IPS-18c (cell line): Measurements from ENCODE around the gene ERC2.

Experiments used
- H3K4me3 ChIP-seq: 2 replicates; pipeline ENCODE4 v1.7.0; 2013; ENCODE audit warnings: low read depth, mild to moderate bottlenecking, low read length, moderate library complexity; ENCODE audit not compliant: insufficient read depth
- H3K9me3 ChIP-seq: one replicate; pipeline ENCODE4 v1.6.1; 2013; ENCODE audit warnings: mild to moderate bottlenecking, low read length, moderate library complexity; ENCODE audit not compliant: control insufficient read depth, insufficient read depth

ERC2 gene

GRCh38 chr3:55989366-55989765 lies 478.9 kb downstream of the ERC2 start:
- Histone ChIP-seq H3K9me3 (no peaks in the 10 kb centered on the region), H3K4me3 (no peak overlapping the region)

DNA sequence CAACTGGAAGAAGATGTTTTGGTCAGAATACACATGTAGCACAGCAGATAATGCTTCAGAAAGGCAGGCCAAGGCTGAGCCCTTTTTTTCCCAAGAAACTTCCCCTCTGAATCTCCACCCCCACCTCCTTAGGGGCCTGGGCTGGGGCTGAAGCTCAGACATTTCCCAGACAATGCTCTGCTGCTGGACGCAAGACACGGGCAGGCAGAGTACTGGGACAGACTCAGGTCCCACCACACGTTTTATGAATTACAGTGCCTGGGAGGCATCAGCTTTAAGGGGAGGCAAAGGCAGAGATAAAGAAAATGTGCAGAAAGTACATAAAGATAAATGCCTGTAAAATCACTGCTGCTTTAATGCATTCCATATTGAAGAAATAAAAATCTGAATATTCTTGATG lies 479.4 kb downstream of the ERC2 start:
- H3K9me3 ChIP-seq, result no peaks in the 10 kb centered on the region
- H3K4me3 ChIP-seq, result no peak overlapping the region

DNA sequence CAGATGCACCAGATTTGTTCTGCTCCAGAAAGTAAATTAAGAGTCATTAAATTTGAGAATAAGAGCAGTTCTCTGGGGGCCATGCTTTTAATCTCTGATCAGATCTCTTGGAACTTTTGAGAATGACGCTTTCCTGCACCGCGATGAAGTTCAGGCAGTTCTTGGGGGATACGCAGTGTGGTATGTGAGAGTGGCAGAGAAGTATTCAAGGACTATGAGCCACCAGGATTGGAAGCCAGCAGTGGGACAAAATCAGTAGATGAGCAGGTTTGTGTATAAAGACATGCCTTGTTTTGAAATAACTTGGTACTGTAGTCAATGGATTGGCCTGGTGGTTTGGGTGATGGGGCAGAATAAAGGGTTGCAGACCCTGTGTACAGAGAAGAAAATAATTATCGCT lies 483.6 kb downstream of the ERC2 start:
- Histone ChIP-seq H3K9me3 (no peaks in the 10 kb centered on the region), H3K4me3 (no peak overlapping the region)

DNA sequence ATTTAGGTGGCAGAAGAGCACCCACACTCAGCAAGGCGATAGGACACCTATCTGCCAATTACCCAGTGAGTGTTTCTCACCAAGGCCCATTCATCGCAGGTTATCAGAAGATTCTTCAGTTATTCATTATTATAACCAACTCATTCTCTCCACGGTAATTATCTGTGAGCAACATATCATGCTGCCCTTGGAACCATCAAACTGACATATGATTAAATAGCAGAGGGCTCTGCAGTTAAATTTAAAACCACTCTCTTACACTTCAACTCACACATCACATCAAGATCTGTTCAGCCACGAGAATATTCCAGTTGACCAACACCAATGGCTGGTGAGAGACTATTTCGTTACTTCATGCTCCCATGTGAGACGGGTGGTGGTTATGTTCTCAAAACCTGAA lies 489.3 kb downstream of the ERC2 start:
- H3K9me3 ChIP-seq, result no peaks in the 10 kb centered on the region
- no peak overlapping the region for H3K4me3 ChIP-seq

DNA sequence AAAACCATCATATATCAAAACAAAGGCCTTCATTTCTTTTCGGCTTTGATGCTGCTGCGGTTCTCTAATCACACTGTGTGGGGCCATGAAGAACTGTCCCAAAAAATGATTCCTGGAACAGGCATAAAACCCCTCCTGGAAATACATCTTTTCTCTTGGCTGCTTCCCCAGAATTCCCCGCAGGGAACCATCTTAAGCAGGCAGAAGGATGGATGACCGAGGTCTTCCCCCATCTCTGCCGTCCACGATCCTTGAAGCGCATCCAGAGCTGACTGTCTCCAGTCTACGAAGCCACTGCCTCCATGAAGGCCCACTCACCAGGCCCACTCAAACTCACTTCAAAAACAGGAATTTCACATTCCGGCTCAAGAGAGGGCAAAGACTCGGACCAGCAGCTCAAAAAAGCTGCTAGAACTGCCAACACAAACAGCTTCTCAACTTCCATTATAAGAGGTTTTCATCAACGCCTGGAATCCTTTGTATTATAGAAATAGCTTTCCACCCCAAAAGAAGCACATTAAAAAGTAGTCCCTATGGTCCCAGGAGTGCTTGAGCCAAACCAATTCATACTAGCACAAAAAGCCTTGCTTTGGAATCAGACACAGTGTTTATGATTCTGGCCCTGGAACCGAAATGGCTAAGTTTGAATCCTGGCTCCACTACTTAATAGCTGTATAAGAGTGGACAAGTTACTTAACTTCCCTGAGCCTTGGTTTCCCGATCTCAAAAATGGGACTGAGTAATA lies 493.7 kb downstream of the ERC2 start:
- Histone ChIP-seq H3K4me3 (no peak overlapping the region), H3K9me3 (no peaks in the 10 kb centered on the region)

DNA sequence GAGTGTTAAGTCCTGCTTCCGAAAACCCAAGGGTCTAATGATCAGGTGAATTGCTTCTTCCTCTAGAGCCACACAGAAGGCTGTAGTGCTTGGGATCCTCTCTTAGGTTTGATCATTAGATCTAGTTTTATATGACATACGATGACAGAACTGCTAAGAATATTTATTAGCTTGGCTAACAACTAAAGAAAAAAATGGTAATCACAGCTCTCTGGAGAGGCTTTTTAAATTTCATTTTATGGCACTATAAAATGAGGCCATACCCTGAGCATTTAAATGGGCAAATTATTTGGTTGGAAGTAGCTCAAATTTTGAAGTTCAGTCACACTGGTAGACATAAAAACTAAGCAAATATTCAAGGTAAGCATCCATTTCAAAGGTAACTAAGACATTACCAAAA lies 498.6 kb downstream of the ERC2 start:
- Histone ChIP-seq H3K9me3 (no peaks in the 10 kb centered on the region), H3K4me3 (no peak overlapping the region)

- H3K4me3 ChIP-seq, result no peak overlapping the region
- no peaks in the 10 kb centered on the region for H3K9me3 ChIP-seq
Observed at GRCh38 chr3:55968331-55968730, 499.9 kb downstream of the ERC2 start.

DNA sequence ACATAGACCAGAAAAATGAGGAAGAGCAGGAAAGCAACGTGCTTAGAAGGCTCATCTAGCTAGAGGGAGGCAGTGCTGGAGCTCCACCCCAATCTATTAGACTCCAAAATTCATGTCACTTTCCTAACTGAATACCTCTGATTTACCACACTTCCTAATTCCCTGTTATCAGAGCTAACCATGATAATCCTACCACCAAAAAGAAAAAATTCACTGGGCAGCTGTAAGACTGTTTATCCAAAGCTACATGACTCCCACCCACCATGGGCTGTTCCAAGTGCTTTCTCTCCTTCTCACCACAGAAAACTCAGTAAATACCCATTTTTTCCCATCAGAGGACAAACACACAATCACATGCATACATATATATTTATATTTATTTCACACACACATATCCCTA lies 501.7 kb downstream of the ERC2 start:
- Histone ChIP-seq H3K4me3 (no peak overlapping the region), H3K9me3 (no peaks in the 10 kb centered on the region)

GRCh38 chr3:55965776-55966175 lies 502.5 kb downstream of the ERC2 start:
- H3K4me3 ChIP-seq, result no peak overlapping the region
- H3K9me3 ChIP-seq, result no peaks in the 10 kb centered on the region

DNA sequence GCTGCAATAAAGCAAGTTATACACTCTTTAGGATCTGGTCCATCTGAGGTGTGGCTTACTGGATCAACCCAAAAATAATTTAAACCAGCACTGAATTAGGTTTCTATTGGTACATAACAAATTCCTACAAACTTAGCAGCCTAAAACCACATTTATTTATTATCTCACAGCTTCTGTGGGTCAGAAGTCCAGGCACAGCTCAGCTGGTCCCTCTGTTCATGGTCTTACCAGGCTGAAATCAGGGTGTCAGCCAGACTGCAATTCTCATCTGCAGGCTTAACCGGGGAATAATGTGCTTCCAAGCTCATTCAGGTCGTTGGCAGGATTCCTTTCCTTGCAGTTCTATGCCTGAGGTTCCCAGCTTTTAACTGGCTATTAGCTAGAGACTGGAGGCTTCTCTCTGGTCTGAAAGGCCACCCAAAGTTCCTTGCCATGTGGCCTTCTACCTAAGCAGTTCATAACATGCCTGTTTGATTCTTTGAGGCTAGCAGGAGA lies 503.7 kb downstream of the ERC2 start:
- no peaks in the 10 kb centered on the region for H3K9me3 ChIP-seq
- no peak overlapping the region for H3K4me3 ChIP-seq

GRCh38 chr3:55963601-55964000 lies 504.7 kb downstream of the ERC2 start:
- Histone ChIP-seq H3K9me3 (no peaks in the 10 kb centered on the region), H3K4me3 (no peak overlapping the region)

- H3K4me3 ChIP-seq, result no peak overlapping the region
Observed at GRCh38 chr3:55959471-55960080, 508.7 kb downstream of the ERC2 start.

DNA sequence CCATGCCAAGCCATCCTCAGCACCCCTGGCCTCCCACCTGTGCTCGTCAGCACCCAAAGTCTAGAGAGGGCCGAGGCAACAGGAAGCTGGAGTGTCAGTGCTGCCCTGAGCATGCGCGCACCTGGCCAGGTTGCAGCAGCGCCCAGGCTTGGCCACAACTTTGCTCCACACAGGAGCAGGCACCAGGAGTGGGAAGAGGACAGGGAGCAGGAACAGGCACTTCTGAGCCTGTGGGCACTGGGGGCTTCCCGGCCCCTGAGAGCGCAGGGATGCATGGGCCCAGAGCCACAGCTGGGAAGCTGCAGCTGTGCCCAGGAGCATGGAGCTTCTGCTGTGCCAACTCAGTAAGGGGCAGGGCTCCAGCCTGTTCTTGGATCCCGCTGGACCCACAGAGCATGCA lies 509.7 kb downstream of the ERC2 start:
- no peaks in the 10 kb centered on the region for H3K9me3 ChIP-seq
- no peak overlapping the region for H3K4me3 ChIP-seq

More at GRCh38 chr3:55959471-55960080, 508.7 kb downstream of the ERC2 start:
- no peaks in the 10 kb centered on the region for H3K9me3 ChIP-seq

GRCh38 chr3:55955891-55956477 lies 512.3 kb downstream of the ERC2 start:
- Histone ChIP-seq H3K9me3 (no peaks in the 10 kb centered on the region), H3K4me3 (no peak overlapping the region)

GRCh38 chr3:55951388-55951787 lies 516.9 kb downstream of the ERC2 start:
- Histone ChIP-seq H3K4me3 (no peak overlapping the region), H3K9me3 (no peaks in the 10 kb centered on the region)

DNA sequence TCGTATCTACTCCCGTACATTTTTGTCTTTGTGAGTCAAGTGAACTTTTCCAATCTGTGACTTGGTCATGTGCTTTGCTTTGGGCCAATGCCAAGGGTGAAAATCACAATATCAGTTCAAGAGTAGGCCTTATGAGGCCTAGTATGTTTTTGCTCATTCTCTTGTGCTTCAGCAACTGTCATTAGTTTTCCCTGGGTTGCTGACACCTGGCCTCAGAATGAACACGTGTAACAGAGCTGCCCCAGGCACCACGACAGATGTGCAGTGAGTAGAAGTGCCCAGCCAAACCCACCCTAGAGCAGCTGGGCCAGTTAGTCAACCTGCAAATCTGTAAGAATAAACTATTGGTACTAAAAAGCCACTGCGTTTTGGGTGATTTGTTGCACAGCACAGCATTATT lies 520.9 kb downstream of the ERC2 start:
- H3K9me3 ChIP-seq, result no peaks in the 10 kb centered on the region

GRCh38 chr3:55946574-55947160 lies 521.6 kb downstream of the ERC2 start:
- no peaks in the 10 kb centered on the region for H3K9me3 ChIP-seq
- H3K4me3 ChIP-seq, result no peak overlapping the region

More for the DNA sequence above, 520.9 kb downstream of the ERC2 start:
- H3K4me3 ChIP-seq, result no peak overlapping the region

DNA sequence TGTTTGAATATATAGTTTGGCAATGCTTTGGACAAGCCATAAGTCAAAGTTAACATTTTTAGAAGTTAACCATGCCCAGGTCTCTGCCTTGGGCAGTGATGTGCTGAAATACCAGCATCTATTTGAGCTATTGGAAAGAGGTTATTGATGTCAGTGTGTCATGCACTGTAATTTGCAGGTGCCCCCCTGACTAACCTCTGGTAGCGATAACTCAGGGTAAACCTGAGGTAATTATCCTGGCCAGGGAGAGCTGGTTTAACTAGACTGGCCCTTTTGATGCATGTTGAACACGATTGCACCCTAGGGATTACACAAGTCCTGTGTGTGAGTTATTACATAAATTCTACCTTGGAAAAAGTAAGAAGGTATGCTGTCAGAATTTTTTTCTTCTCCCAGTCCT lies 525.4 kb downstream of the ERC2 start:
- Histone ChIP-seq H3K9me3 (no peaks in the 10 kb centered on the region), H3K4me3 (no peak overlapping the region)
